A673 (cell line): Measurements from ENCODE around the gene TP53I11. TPM values are rescaled to one million over a fixed set of nuclear protein-coding genes. Genes with fewer than 3 reads are reported as not detected.
A peak's percentile ranks its signal among the peaks of the same experiment; 100 is the strongest.

Source experiments
- BruUV-seq: library from RNA; stranded (reverse); fragments of 400-500 nt; replicated peaks from 2 replicates; lab custom pipeline; 2021; lab: Mats Ljungman, UMichigan
- CTCF ChIA-PET: fragments of 300-600 bp; sonication (Branson Sonifier 250); formaldehyde crosslinking; loops from one replicate; lab custom pipeline; 2022; ENCODE audit warnings: antibody characterized with exemption; lab: Charles Lee
- POLR2A ChIA-PET: fragments of 300-600 bp; sonication (Branson Sonifier 250); formaldehyde crosslinking; loops from one replicate; lab custom pipeline; 2022; ENCODE audit warnings: antibody characterized with exemption; ENCODE audit not compliant: low non-redundant PET; lab: Charles Lee
- DNase-seq: peaks from one replicate; pipeline ENCODE4 v3.0.0-alpha.2; 2015; ENCODE audit warnings: low spot score
- H3K27ac ChIP-seq: fragments of 200-600 bp; sonication (generic); 2 replicates; pipeline ENCODE4 v1.5.1; 2016; ENCODE audit warnings: mixed run types, low read depth, mild to moderate bottlenecking, mixed read lengths, antibody characterized with exemption, low read length; ENCODE audit not compliant: poor library complexity, severe bottlenecking
- H3K27me3 ChIP-seq: fragments of 200-600 bp; sonication (generic); replicated peaks from 2 replicates; pipeline ENCODE4 v1.6.1; 2017; ENCODE audit warnings: mixed run types, low read depth, mild to moderate bottlenecking, mixed read lengths, antibody characterized with exemption, low read length; ENCODE audit not compliant: insufficient read depth, poor library complexity
- H3K36me3 ChIP-seq: fragments of 200-600 bp; sonication (generic); 2 replicates; pipeline ENCODE4 v1.6.1; 2016; ENCODE audit warnings: mixed run types, mild to moderate bottlenecking, mixed read lengths, antibody characterized with exemption, low read length; ENCODE audit not compliant: insufficient read depth, poor library complexity, severe bottlenecking
- H3K4me1 ChIP-seq: fragments of 200-600 bp; sonication (generic); 2 replicates; pipeline ENCODE4 v1.6.1; 2017; ENCODE audit warnings: mixed run types, mild to moderate bottlenecking, mixed read lengths, antibody characterized with exemption, low read length; ENCODE audit not compliant: insufficient read depth, poor library complexity, severe bottlenecking
- H3K4me3 ChIP-seq: fragments of 200-600 bp; sonication (generic); 2 replicates; pipeline ENCODE4 v1.5.1; 2016; ENCODE audit warnings: low read depth, mixed run types, mild to moderate bottlenecking, mixed read lengths, low read length; ENCODE audit not compliant: poor library complexity, severe bottlenecking
- H3K9me3 ChIP-seq: fragments of 200-600 bp; sonication (generic); 2 replicates; pipeline ENCODE4 v1.6.1; 2016; ENCODE audit warnings: mixed run types, low read depth, mild to moderate bottlenecking, mixed read lengths, antibody characterized with exemption, low read length; ENCODE audit not compliant: poor library complexity, severe bottlenecking
- EZH2 ChIP-seq: fragments of 200-600 bp; sonication (generic); IDR thresholded peaks from 2 replicates; pipeline ENCODE4 v1.6.1; 2017; ENCODE audit warnings: borderline replicate concordance, low read depth, mild to moderate bottlenecking, mixed read lengths, antibody characterized with exemption, low read length; ENCODE audit not compliant: poor library complexity, severe bottlenecking
- intact Hi-C: fragments of 100-400 bp; cut with micrococcal nuclease; formaldehyde crosslinking; loops from one replicate; pipeline ENCODE4 v1.10.0; 2022; ENCODE audit not compliant: unreplicated experiment
- total RNA-seq: library from RNA; stranded (reverse); gene quantifications from 2 replicates; pipeline ENCODE4 v1.2.3, GENCODE V29; 2021
- TF ChIP-seq, protein P1 (sequence below): fragments of 300-800, 200-600 bp; sonication (generic); conservative IDR thresholded peaks from 2 replicates; pipeline ENCODE4 v1.5.1; 2017; ENCODE audit warnings: low read depth, mild to moderate bottlenecking, antibody characterized with exemption, low read length, moderate library complexity, mixed read lengths

The TP53I11 gene
- total RNA-seq, 1 experiment from 2014 or later = 52.0 TPM

DNA sequence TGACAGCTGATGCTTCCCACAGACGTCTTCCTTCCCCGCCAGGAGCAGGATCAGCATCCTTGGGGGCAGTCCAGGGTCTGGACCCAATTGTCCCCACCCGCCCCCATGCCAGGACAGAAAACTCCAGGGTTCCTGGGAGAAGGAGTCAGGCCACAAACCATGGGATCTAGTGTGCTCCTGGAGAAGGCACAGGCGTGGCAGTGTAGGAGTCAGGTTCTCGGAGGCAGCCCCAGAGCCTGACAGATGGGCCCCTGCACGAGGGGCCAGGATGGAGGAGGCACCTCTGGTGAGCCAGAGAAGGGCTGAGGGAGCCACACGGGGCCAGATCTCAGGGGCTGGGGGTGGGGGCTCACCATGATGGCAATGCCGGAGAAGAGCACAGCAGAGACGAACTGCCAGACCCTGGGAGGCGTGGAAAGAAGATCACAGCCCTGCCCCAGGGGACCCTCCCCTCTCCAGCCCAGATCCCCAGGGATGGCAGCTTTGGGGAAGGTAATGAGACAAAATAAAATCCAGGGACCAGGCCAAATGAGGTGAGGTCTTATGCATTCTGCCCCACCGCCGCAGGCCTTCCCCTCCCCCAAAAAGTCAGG, 13.6 kb downstream of the TP53I11 start:
- Histone ChIP-seq H3K27ac (no peak overlapping the region), H3K27me3 (no peaks in the 10 kb centered on the region), H3K4me3 (no peak overlapping the region), H3K4me1 (peaks cover 5% of the 10 kb centered on the region), H3K9me3 (no peaks in the 10 kb centered on the region), H3K36me3 (no peaks in the 10 kb centered on the region)
- intact Hi-C loops = loop anchor here (1.0 kb wide), 1 partner anchor 168 kb away; no protein-coding TSS in a partner anchor
- CTCF ChIA-PET = interaction anchor here (0.5 to 6.3 kb wide), 23 partner anchors 9 to 1638 kb away, joined by 3 to 299 read pairs (median 6); no protein-coding TSS in a partner anchor
- DNase-seq = no peak
- POLR2A ChIA-PET = interaction anchor here (0.6 kb wide), 1 partner anchor 376 kb away, joined by 3 read pairs; no protein-coding TSS in a partner anchor
- BruUV-seq = no TSS peak
- TF ChIP-seq, protein P1, sequence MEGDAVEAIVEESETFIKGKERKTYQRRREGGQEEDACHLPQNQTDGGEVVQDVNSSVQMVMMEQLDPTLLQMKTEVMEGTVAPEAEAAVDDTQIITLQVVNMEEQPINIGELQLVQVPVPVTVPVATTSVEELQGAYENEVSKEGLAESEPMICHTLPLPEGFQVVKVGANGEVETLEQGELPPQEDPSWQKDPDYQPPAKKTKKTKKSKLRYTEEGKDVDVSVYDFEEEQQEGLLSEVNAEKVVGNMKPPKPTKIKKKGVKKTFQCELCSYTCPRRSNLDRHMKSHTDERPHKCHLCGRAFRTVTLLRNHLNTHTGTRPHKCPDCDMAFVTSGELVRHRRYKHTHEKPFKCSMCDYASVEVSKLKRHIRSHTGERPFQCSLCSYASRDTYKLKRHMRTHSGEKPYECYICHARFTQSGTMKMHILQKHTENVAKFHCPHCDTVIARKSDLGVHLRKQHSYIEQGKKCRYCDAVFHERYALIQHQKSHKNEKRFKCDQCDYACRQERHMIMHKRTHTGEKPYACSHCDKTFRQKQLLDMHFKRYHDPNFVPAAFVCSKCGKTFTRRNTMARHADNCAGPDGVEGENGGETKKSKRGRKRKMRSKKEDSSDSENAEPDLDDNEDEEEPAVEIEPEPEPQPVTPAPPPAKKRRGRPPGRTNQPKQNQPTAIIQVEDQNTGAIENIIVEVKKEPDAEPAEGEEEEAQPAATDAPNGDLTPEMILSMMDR = no peak
- no peak for TF ChIP-seq EZH2

DNA sequence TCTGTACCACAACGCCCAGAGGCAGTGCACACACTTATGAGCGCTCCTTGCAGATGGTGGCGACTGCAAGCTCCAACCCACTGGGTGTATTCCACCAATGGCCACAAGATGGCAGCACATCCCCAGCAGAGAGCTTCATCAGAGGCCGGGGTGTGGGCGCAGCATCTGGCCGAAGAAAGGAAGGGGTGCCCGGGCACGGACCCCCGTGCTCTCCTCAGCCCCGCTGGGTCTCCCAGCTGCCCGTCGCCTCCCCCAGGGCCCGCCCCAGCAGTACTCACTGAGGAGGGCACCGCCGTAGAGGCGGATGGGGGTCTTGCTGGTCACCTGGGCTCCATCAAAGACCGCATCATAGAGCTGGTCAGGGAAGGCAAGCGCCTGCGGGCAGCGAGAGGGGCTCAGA, 14.2 kb downstream of the TP53I11 start:
- no peaks in the 10 kb centered on the region for H3K36me3 ChIP-seq
- intact Hi-C loops = loop anchor here (1.0 kb wide), 1 partner anchor 169 kb away; no protein-coding TSS in a partner anchor
- TF ChIP-seq, protein P1 = peak; percentile 100
- no peak for TF ChIP-seq EZH2
- H3K27ac ChIP-seq = no peak overlapping the region
- peaks cover 5% of the 10 kb centered on the region for H3K4me1 ChIP-seq
- H3K27me3 ChIP-seq = no peaks in the 10 kb centered on the region
- no TSS peak for BruUV-seq
- no peaks in the 10 kb centered on the region for H3K9me3 ChIP-seq
- peak; percentile 93 for DNase-seq
- H3K4me3 ChIP-seq = no peak overlapping the region
- CTCF ChIA-PET = interaction anchor here (0.5 to 6.3 kb wide), 30 partner anchors 8 to 1639 kb away, joined by 3 to 299 read pairs (median 5); no protein-coding TSS in a partner anchor
- POLR2A ChIA-PET = no interaction called here

DNA sequence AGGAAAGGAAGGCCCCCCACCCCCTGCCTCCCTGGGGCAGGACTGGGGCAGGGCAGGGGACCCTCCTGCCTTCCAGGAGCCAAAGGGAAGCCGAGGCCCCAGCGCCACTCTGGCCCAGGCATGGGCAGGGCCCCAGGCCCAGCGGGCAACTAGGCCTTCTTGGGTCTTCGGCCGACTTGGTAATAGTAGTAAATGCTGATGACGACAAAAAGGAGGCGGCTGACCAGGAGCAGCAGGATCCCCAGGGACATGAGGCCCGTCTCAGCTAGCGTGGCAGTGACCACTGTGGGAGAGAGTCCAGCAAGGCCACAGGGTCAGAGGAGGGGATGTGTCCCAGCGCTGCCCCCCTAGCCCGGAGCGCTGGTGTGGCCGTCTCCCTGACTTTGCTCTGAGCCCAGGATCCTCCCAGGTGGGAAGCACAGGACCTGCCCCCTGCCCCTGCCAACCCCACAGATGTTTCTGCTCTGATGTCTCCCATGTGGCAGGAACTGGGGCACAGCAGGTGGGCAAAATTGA, 15.9 kb downstream of the TP53I11 start:
- Histone ChIP-seq H3K4me1 (peaks cover 4% of the 10 kb centered on the region), H3K4me3 (no peak overlapping the region), H3K27me3 (no peaks in the 10 kb centered on the region), H3K36me3 (no peaks in the 10 kb centered on the region), H3K9me3 (no peaks in the 10 kb centered on the region), H3K27ac (no peak overlapping the region)
- CTCF ChIA-PET = interaction anchor here (0.6 to 1.0 kb wide), 2 partner anchors 8 to 54 kb away, joined by 4 read pairs; no protein-coding TSS in a partner anchor
- TF ChIP-seq, protein P1 = no peak
- no peak for TF ChIP-seq EZH2
- no peak for DNase-seq
- no TSS peak for BruUV-seq
- intact Hi-C loops = no loop called here
- POLR2A ChIA-PET = no interaction called here
